Ovary (tissue), 3 donors: ENCODE data around the gene CTCFL.

ENCODE experiments used
- EP300 ChIP-seq: sonication (generic); formaldehyde crosslinking; IDR thresholded peaks from one replicate; pipeline ENCODE4 v1.6.1; 2017; ENCODE audit warnings: antibody characterized with exemption
- POLR2A ChIP-seq: fragments of 450-650 bp; IDR thresholded peaks from one replicate; pipeline ENCODE4 v1.6.1; 2017; ENCODE audit warnings: antibody characterized with exemption, mild to moderate bottlenecking, moderate library complexity
- TF ChIP-seq, protein P1 (sequence below), 3 donors: fragments of 450-650 bp in 2 of 3; fragments of 200-600 bp in 1 of 3; IDR thresholded peaks; one replicate each; pipeline versions ENCODE4 v1.5.1 to v1.8.0; 2016 to 2022; ENCODE audit warnings: antibody characterized with exemption in 3 of 3, mild to moderate bottlenecking in 1 of 3
- donor health status: DM: no; HTN: no; CAD: no.

DNA sequence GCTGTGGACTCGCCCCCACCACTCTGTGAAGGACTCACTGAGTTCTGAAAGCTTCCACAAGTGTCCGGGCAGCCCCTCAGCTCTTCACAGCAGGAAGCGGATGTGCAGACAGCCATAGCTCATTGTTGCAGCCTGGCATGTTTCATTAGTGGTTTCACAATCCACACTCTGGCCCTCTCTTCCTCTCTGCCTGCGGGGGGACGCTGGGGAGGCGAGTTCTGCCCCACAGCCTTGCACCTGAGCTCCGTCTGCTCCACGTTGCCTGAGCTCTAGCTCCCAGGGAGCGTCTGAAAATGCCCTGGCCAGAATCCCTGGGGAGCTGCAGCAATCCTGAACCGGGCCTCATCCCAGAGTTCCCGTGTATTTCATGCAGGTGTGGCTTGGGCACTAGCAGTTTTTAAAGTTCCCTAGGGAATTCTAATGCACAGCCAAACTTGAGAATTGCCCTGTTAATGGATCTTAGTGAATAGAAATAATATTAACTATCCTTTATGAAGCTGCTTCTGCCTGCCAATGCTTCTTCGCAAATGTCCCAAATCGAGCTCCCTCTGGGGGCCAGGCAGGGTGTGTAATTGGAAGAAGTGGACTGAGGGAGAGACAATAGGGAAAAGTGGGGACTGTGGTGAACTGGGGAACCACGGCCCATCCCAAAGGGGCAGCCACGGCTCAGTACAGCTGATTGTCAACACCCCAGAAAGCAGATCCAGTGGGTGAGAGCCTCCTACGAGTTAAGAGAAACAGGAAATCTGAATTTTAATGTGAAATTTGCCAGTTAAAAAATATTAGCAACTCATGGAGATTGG is 51.5 kb downstream of the CTCFL start:
- TF ChIP-seq, protein P1, sequence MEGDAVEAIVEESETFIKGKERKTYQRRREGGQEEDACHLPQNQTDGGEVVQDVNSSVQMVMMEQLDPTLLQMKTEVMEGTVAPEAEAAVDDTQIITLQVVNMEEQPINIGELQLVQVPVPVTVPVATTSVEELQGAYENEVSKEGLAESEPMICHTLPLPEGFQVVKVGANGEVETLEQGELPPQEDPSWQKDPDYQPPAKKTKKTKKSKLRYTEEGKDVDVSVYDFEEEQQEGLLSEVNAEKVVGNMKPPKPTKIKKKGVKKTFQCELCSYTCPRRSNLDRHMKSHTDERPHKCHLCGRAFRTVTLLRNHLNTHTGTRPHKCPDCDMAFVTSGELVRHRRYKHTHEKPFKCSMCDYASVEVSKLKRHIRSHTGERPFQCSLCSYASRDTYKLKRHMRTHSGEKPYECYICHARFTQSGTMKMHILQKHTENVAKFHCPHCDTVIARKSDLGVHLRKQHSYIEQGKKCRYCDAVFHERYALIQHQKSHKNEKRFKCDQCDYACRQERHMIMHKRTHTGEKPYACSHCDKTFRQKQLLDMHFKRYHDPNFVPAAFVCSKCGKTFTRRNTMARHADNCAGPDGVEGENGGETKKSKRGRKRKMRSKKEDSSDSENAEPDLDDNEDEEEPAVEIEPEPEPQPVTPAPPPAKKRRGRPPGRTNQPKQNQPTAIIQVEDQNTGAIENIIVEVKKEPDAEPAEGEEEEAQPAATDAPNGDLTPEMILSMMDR (IDR thresholded peaks at IDR 0.05) = no peak
- no peak for TF ChIP-seq POLR2A
- no peak for TF ChIP-seq EP300
